ENCODE measurements around the gene DPY19L1.
"Not testable (repeated sequence)": the region's sequence is repeated elsewhere in the genome, so short reads cannot be mapped to it uniquely, and the experiment has no call there.

Gene DPY19L1

GRCh38 chr7:34939175-34939574 lies 98.1 kb downstream of the DPY19L1 start:
- H3K9me3 Mint-ChIP-seq, result no peaks in the 10 kb centered on the region
- no peak overlapping the region for H3K4me3 Mint-ChIP-seq
- no peaks in the 10 kb centered on the region for H3K27me3 Mint-ChIP-seq
- H3K36me3 Mint-ChIP-seq, result peaks cover 8 to 15% of the 10 kb centered on the region in 2 donors
- H3K4me1 Mint-ChIP-seq, result no peaks in the 10 kb centered on the region
- H3K27ac Mint-ChIP-seq, result no peak overlapping the region
- DNase-seq (no peak), ATAC-seq (replicated peaks) (no peak)

GRCh38 chr7:34935735-34936165 lies 101.5 kb downstream of the DPY19L1 start:
- not testable (repeated sequence) for ATAC-seq (replicated peaks); H3K4me3 Mint-ChIP-seq; H3K27ac Mint-ChIP-seq; DNase-seq; H3K27me3 Mint-ChIP-seq; H3K4me1 Mint-ChIP-seq; H3K9me3 Mint-ChIP-seq
- peaks cover 13 to 18% of the 10 kb centered on the region in 2 donors for H3K36me3 Mint-ChIP-seq

GRCh38 chr7:34931739-34932138 lies 105.5 kb downstream of the DPY19L1 start:
- Mint-ChIP-seq H3K4me3 (no peak overlapping the region), H3K36me3 (peaks cover 7 to 13% of the 10 kb centered on the region in 2 donors), H3K27ac (no peak overlapping the region), H3K4me1 (no peaks in the 10 kb centered on the region), H3K27me3 (no peaks in the 10 kb centered on the region), H3K9me3 (no peaks in the 10 kb centered on the region)
- ATAC-seq (replicated peaks) (no peak), DNase-seq (no peak)

DNA sequence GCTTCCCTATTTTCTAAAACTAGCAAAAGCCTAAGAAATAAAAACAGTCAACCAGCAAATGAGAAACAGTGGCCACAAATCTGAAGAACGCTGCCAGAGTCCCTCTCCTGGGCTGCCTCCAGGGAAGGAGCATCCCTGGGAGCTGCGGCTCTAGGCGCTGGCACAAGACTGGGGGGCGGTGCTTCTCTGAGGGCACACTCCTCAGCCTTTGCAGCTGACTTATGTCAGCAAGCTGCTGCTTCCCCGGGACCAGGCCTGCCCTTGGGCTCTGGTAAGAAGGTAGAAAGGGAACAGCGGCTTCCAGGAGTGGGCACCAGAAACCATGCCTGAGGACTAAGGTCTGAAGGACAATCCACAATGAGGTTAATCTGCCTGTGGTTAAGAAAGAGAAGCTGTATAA lies 107.5 kb downstream of the DPY19L1 start:
- not testable (repeated sequence) for H3K4me3 Mint-ChIP-seq; H3K4me1 Mint-ChIP-seq; H3K27me3 Mint-ChIP-seq; H3K9me3 Mint-ChIP-seq; H3K27ac Mint-ChIP-seq; ATAC-seq (replicated peaks); DNase-seq
- H3K36me3 Mint-ChIP-seq, result peaks cover 7 to 11% of the 10 kb centered on the region in 2 donors

DNA sequence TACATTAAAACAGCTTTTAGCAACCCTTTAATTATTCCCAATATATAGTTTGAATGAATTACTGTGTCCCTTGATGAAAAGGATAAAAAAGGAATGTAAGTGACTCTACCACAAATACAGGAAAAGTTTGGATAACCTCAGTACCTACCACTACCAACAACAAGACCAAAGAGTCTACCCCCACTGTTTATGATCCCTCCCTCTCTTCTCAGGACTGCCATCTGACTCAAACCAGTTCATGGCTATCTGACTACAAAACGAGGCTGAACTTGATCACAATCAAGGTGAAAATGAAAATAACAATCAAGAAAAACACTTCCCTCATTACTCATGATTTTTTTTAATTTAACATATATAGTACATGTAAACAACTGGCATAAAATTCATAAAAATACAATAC lies 108.7 kb downstream of the DPY19L1 start:
- ATAC-seq (replicated peaks), result no peak
- Mint-ChIP-seq H3K27ac (no peak overlapping the region), H3K4me1 (no peaks in the 10 kb centered on the region), H3K36me3 (peaks cover under 1 to 11% of the 10 kb centered on the region in 2 donors), H3K4me3 (no peak overlapping the region), H3K9me3 (peaks cover 0 to 3% of the 10 kb centered on the region in 2 donors), H3K27me3 (no peaks in the 10 kb centered on the region)
- DNase-seq, result no peak

DNA sequence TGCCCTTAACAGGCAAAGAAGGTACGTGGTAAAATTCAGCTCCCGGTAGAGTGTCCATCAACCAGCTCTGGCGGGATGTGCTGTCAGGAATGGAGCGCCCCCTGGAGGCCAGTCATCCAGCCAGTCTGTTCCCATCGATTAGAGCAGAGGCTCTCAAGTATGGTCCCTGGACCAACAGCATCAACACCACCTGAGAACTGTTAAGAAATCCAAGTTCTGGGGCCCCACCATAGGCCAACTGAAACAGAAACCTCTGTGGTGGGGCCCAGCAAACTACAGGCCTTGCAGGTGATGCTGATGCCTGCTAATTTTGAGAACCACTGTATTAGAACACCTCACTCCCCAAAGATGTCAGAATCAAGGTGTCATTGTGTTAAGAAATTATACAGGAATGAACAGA lies 109.2 kb downstream of the DPY19L1 start:
- Mint-ChIP-seq H3K4me3 (no peak overlapping the region), H3K9me3 (peaks cover 0 to 3% of the 10 kb centered on the region in 2 donors), H3K36me3 (peaks cover 0 to 11% of the 10 kb centered on the region in 2 donors), H3K27me3 (no peaks in the 10 kb centered on the region), H3K27ac (no peak overlapping the region), H3K4me1 (no peaks in the 10 kb centered on the region)
- ATAC-seq (replicated peaks), result peak in 1 of 2 donors; percentile 21
- DNase-seq, result no peak

- H3K36me3 Mint-ChIP-seq; H3K4me3 Mint-ChIP-seq; H3K27me3 Mint-ChIP-seq; DNase-seq; H3K27ac Mint-ChIP-seq; H3K9me3 Mint-ChIP-seq; H3K4me1 Mint-ChIP-seq; ATAC-seq (replicated peaks): not testable (repeated sequence)
Measured at GRCh38 chr7:34920470-34920869, 116.8 kb downstream of the DPY19L1 start.

DNA sequence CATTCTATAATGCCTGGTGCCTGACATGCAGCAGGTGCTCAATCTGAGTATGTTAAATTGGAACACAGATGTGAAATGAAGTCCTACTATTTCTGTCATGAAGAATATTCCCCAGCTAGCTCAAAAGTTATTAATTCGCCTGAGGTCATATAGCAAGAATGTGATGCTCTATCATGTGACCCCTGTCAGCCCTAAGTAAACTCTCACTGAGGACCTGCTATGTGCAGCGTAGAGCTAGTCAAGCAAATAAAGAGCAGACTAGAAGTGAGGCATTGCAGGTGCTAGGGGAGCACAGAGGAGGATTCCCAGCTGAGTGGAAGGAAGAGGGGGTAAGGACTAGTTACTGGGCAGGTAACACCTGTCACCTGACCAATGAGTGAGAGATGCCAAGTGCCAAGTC lies 118.2 kb downstream of the DPY19L1 start:
- DNase-seq; H3K4me1 Mint-ChIP-seq; H3K27me3 Mint-ChIP-seq; H3K36me3 Mint-ChIP-seq; ATAC-seq (replicated peaks); H3K4me3 Mint-ChIP-seq; H3K27ac Mint-ChIP-seq: not testable (repeated sequence)
- H3K9me3 Mint-ChIP-seq, result peaks cover 9 to 11% of the 10 kb centered on the region in 2 donors

DNA sequence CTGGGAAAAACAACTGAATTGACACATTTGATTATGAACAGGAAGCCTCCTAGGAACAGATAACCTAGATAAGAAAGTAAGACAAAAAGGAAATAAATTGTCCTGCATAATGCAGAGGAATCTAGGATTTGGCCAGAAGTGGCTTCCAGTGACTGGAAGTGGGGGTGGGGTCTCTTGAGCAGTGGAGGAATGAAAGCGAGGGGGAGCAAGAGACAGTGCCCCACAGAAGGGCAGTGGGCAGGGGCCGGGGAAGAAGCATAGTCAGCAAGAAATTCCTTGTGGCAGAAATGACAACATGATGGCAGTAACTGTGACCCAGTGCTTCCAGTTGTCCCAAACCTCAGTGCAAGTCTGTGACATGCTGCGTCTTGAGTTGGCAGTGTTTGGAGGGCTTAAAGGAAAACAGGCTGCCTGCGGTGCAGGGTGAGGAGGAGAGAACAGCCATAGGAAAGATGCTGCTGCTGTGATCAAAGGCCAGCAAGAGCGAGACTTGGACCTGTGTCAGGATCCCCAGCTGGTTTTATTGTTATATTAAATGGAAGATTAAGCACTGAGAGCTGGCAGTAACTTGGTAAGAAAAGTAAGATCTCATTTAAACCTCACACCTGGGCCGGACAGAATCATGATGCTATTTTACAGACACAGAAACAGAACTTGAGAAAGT lies 119.0 kb downstream of the DPY19L1 start:
- ATAC-seq (replicated peaks); H3K36me3 Mint-ChIP-seq; DNase-seq; H3K27me3 Mint-ChIP-seq; H3K4me3 Mint-ChIP-seq; H3K27ac Mint-ChIP-seq; H3K4me1 Mint-ChIP-seq: not testable (repeated sequence)
- H3K9me3 Mint-ChIP-seq, result peaks cover 7 to 14% of the 10 kb centered on the region in 2 donors

DNA sequence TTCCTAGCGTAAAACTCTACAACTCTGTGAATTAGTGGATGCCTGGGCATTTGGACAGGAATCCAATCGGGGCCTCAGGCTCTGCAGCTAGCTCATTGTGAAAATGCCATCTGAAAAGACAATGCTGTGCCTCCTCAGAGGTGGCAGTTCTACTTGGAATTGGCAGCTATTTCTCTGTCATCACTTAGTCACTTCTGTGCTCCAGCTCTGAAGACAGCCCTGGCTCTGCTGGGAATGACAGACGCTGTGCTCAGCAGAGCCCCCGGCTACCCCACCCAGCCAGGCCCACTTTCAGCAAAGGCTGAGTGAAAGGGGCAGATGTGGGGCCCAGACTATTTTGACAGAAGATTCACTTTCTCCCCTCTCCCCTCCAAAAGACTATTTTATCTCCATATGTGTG lies 119.8 kb downstream of the DPY19L1 start:
- not testable (repeated sequence) for ATAC-seq (replicated peaks); H3K36me3 Mint-ChIP-seq; H3K4me3 Mint-ChIP-seq; H3K27ac Mint-ChIP-seq; DNase-seq; H3K4me1 Mint-ChIP-seq; H3K27me3 Mint-ChIP-seq
- peaks cover 7 to 14% of the 10 kb centered on the region in 2 donors for H3K9me3 Mint-ChIP-seq

GRCh38 chr7:34916267-34916666 lies 121.0 kb downstream of the DPY19L1 start:
- no peaks in the 10 kb centered on the region for H3K4me1 Mint-ChIP-seq
- no peaks in the 10 kb centered on the region for H3K36me3 Mint-ChIP-seq
- peaks cover 0 to 4% of the 10 kb centered on the region in 2 donors for H3K27me3 Mint-ChIP-seq
- H3K9me3 Mint-ChIP-seq, result peaks cover 7 to 14% of the 10 kb centered on the region in 2 donors
- no peak overlapping the region for H3K4me3 Mint-ChIP-seq
- DNase-seq (no peak), ATAC-seq (replicated peaks) (no peak)
- no peak overlapping the region for H3K27ac Mint-ChIP-seq

GRCh38 chr7:34912236-34912635 lies 125.0 kb downstream of the DPY19L1 start:
- Mint-ChIP-seq H3K4me3 (no peak overlapping the region), H3K27me3 (peaks cover 0 to 4% of the 10 kb centered on the region in 2 donors), H3K36me3 (no peaks in the 10 kb centered on the region), H3K27ac (no peak overlapping the region), H3K4me1 (no peaks in the 10 kb centered on the region), H3K9me3 (peaks cover 8 to 14% of the 10 kb centered on the region in 2 donors)
- DNase-seq, result no peak
- no peak for ATAC-seq (replicated peaks)

GRCh38 chr7:34906266-34906850 lies 130.9 kb downstream of the DPY19L1 start:
- H3K4me1 Mint-ChIP-seq, H3K36me3 Mint-ChIP-seq: not testable (repeated sequence)

GRCh38 chr7:34904987-34905386 lies 132.3 kb downstream of the DPY19L1 start:
- ATAC-seq (replicated peaks), result no peak
- Mint-ChIP-seq H3K4me3 (no peak overlapping the region), H3K9me3 (peaks cover 0 to 2% of the 10 kb centered on the region in 2 donors), H3K4me1 (no peaks in the 10 kb centered on the region), H3K27ac (no peak overlapping the region), H3K36me3 (no peaks in the 10 kb centered on the region), H3K27me3 (peaks cover 10 to 24% of the 10 kb centered on the region in 2 donors)
- DNase-seq, result no peak

More at GRCh38 chr7:34906266-34906850, 130.9 kb downstream of the DPY19L1 start:
- not testable (repeated sequence) for ATAC-seq (replicated peaks); H3K27ac Mint-ChIP-seq; DNase-seq; H3K9me3 Mint-ChIP-seq
- peak overlapping the region in 1 of 2 donors; percentile 14 for H3K4me3 Mint-ChIP-seq
- H3K27me3 Mint-ChIP-seq, result peaks cover 10 to 24% of the 10 kb centered on the region in 2 donors

DNA sequence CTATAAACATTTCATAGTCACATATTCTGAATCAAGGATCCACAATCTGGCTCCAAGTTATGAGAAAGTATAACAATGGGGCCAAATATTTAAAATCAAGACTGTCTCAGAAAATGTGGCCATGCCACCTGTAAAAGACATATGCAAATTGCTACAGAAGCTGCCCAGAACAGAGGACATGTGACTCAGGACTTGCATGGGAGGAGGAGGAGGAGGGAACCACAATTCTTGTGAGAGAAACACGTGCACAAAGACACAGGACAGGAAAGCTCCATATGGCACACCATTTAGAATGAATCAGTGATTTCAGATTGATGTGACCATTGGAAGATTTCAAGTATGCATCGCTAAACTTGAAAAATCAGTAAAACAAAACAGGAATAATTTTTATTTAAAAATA lies 133.4 kb downstream of the DPY19L1 start:
- not testable (repeated sequence) for ATAC-seq (replicated peaks); H3K9me3 Mint-ChIP-seq; DNase-seq; H3K4me1 Mint-ChIP-seq; H3K27ac Mint-ChIP-seq; H3K4me3 Mint-ChIP-seq; H3K36me3 Mint-ChIP-seq
- H3K27me3 Mint-ChIP-seq, result peaks cover 10 to 28% of the 10 kb centered on the region in 2 donors

All from stimulated activated naive B cell treated with anti-CD40 and anti-IgM and Interleukin-4, amounts not matched to agents 10 μg/mL and 1 μg/mL and 100 μg/mL, for 72 hours (primary cell).